ENCODE data around the gene MAPK1. TPM values are rescaled to one million over a fixed set of nuclear protein-coding genes. Genes with fewer than 3 reads are reported as not detected.

Gene MAPK1
- total RNA-seq, 1 experiment from 2014 or later: 136 TPM

DNA sequence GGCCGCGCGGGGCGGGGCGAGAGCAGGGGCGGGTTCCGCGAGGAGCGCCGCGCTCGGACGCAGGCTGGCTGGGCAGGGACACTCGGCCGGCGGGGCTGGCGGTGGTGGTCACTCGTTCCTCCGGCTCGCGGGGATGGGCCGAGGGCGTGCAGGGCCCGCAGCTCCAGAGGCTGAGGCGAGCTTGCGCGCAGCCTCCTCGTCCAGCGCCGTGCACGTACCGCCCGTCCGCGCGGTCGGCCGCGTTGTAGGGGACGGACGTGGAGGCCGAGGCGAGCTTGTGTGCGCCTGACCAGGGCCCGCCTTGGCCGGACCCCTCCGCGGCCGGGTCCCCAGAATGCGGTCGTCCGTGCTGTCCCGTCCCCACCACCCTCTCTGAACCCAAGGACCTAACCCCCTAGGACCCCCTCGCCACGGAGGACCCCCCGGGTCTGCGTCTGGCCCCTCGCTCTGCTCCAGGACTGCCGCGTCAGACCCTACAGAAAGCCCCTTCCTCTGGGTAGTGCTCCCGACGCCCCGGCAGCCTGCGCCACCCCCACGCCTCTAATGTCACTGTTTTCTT, 131.3 kb downstream of the MAPK1 start:
- Mint-ChIP-seq H3K27me3 (ENCODE audit: insufficient read depth, unreplicated experiment) (peaks cover 3% of the 10 kb centered on the region), H3K36me3 (ENCODE audit: insufficient read depth, unreplicated experiment) (no peaks in the 10 kb centered on the region), H3K4me3 (ENCODE audit: unreplicated experiment) (peak overlapping the region; percentile 82), H3K9me3 (ENCODE audit: unreplicated experiment) (no peaks in the 10 kb centered on the region), H3K4me1 (ENCODE audit: low read depth, unreplicated experiment) (peaks cover 8% of the 10 kb centered on the region), H3K27ac (ENCODE audit: unreplicated experiment) (no peak overlapping the region)
- H3K36me3 ChIP-seq (ENCODE audit: control insufficient read depth, insufficient read depth, low read length): no peaks in the 10 kb centered on the region
- no peaks in the 10 kb centered on the region for H3K9me3 ChIP-seq
- intact Hi-C loops (cut with micrococcal nuclease; ENCODE audit: unreplicated experiment): no loop called here
- no peaks in the 10 kb centered on the region for H3K27me3 ChIP-seq (replicated peaks; ENCODE audit: control insufficient read depth, insufficient read depth, low read length)
- no TSS peak for BruUV-seq (replicated peaks)
- peak overlapping the region; percentile 62 for H3K4me3 ChIP-seq (ENCODE audit: low read depth, low read length)
- TF ChIP-seq, protein P1, sequence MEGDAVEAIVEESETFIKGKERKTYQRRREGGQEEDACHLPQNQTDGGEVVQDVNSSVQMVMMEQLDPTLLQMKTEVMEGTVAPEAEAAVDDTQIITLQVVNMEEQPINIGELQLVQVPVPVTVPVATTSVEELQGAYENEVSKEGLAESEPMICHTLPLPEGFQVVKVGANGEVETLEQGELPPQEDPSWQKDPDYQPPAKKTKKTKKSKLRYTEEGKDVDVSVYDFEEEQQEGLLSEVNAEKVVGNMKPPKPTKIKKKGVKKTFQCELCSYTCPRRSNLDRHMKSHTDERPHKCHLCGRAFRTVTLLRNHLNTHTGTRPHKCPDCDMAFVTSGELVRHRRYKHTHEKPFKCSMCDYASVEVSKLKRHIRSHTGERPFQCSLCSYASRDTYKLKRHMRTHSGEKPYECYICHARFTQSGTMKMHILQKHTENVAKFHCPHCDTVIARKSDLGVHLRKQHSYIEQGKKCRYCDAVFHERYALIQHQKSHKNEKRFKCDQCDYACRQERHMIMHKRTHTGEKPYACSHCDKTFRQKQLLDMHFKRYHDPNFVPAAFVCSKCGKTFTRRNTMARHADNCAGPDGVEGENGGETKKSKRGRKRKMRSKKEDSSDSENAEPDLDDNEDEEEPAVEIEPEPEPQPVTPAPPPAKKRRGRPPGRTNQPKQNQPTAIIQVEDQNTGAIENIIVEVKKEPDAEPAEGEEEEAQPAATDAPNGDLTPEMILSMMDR (IDR thresholded peaks at IDR 0.05; ENCODE audit: insufficient read depth in 1 of 2, low read depth in 1 of 2, low read length in 1 of 2, severe bottlenecking in 1 of 2, unreplicated experiment in 1 of 2): no peak
- ChIA-PET CTCF (interaction anchor here (0.7 to 1.8 kb wide), 5 partner anchors 10 to 212 kb away, joined by 3 to 9 read pairs (median 3); no protein-coding TSS in a partner anchor), POLR2A (interaction anchor here (0.6 to 1.0 kb wide), 5 partner anchors 10 to 229 kb away, joined by 3 to 5 read pairs (median 3); no protein-coding TSS in a partner anchor)
- DNase-seq: no peak
- H3K4me1 ChIP-seq: peaks cover 3% of the 10 kb centered on the region; the same call in 1 of the 2 replicates

DNA sequence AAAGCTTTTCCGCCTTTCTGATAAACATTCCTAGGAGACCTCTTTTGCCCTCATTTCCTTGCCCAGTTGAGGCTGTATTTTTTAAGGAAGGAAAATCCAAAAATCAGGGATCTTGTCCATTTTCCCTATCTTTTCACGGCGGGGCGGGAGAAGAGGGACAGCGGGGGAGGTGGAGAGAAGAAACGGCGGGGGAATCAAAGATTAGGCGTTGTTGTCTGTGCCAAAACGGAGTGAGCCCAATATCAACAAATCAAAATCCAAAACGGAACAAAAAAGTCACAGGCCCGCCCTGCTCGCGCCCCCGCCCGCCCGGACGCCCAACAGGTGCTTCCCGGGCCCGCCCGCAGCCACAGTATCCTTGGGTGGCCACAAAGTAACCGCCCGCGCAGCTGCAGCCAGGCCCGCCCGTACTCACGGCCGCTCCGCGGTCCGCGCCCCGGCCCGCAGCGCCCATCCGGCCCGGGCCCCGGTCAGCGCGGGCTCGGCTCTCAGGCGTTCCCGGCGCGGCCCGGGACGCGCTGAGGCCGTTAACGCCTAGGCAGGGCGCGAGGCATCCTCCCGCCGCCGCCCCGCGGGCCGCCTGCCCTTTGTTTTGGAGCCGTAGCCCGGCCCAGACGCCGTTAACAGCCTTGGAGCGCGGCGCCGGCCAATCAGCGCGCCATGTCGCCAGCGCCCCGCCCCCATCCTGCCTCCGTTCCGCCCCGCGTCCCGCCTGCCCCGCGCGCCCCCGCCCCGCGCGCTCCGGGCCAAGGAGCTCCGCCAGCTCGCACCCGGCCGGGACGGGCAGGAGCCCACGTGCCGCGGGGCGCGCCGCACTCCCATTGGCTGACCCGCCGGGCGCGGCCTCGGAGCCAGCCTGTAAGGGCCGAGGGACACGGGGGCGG, 132.0 kb downstream of the MAPK1 start, which contains the start of gene YPEL1:
Gene YPEL1, minus strand, starts transcription at position 595 of the 884 bp plus-strand sequence. CDS start 25,050 bp downstream, outside the sequence.
- no TSS peak for BruUV-seq (replicated peaks)
- Histone ChIP-seq H3K9me3 (no peaks in the 10 kb centered on the region), H3K27me3 (replicated peaks; ENCODE audit: control insufficient read depth, insufficient read depth, low read length) (no peaks in the 10 kb centered on the region), H3K4me3 (ENCODE audit: low read depth, low read length) (peak within 1 kb of the TSS; percentile 62), H3K36me3 (ENCODE audit: control insufficient read depth, insufficient read depth, low read length) (no peaks in the 10 kb centered on the region), H3K4me1 (peaks cover 3% of the 10 kb centered on the region; the same call in 1 of the 2 replicates)
- peak; percentile 95 to 99 for DNase-seq
- Mint-ChIP-seq H3K36me3 (ENCODE audit: insufficient read depth, unreplicated experiment) (no peaks in the 10 kb centered on the region), H3K27ac (ENCODE audit: unreplicated experiment) (no peak within 1 kb of the TSS), H3K9me3 (ENCODE audit: unreplicated experiment) (no peaks in the 10 kb centered on the region), H3K27me3 (ENCODE audit: insufficient read depth, unreplicated experiment) (peaks cover 2% of the 10 kb centered on the region), H3K4me3 (ENCODE audit: unreplicated experiment) (peak within 1 kb of the TSS; percentile 82), H3K4me1 (ENCODE audit: low read depth, unreplicated experiment) (peaks cover 8% of the 10 kb centered on the region)
- CTCF ChIA-PET: interaction anchor here (0.6 to 1.8 kb wide), 8 partner anchors 9 to 218 kb away, joined by 3 to 9 read pairs (median 4); no protein-coding TSS in a partner anchor
- intact Hi-C loops (cut with micrococcal nuclease; ENCODE audit: unreplicated experiment): loop anchor here (2.0 kb wide), 1 partner anchor 203 kb away; no protein-coding TSS in a partner anchor
- POLR2A ChIA-PET: interaction anchor here (0.6 to 1.0 kb wide), 6 partner anchors 9 to 230 kb away, joined by 3 to 5 read pairs (median 4); no protein-coding TSS in a partner anchor
- TF ChIP-seq, protein P1 (IDR thresholded peaks at IDR 0.05; ENCODE audit: insufficient read depth in 1 of 2, low read depth in 1 of 2, low read length in 1 of 2, severe bottlenecking in 1 of 2, unreplicated experiment in 1 of 2): no peak
